ENCODE data around the gene TNXB.

DNA sequence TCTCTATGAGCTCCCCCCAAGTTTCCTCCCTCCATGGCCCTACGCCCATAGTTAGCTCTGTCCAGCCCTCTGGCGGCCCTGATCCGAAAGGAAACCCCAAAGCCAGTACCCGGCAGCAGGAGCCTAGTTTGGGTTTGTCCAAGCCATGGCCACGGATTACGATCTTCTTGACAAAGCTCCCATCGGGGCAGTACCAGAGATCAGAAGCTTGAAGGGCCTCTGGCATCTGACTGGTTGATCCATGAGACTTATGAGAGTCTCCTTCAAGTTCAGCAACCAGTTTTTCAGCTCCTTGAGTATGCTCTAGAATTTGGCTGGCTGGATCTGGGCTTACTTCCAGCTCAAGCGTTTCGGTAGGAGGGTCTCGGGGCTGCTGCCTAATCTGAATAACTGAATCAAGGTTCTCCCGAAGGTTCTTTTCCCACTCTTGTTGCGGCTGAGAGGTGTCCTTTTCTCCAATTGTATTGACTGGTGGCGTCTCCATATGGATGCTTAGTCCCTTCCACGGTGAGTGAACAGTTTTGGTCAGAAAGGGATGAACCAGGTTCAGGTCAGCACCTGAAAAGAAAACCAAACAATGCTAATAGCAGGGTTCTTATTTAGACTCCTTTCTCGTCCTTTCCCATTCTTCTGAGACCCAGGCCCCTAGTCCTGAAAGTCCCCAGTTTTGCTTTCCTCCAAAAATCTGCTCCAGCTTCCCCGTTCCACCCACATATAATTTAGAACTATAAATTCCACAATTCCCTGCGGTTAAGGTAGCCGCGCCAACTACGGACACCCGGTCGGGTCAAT is 20.4 kb upstream of the TNXB start:
- TF ChIP-seq, protein P1, sequence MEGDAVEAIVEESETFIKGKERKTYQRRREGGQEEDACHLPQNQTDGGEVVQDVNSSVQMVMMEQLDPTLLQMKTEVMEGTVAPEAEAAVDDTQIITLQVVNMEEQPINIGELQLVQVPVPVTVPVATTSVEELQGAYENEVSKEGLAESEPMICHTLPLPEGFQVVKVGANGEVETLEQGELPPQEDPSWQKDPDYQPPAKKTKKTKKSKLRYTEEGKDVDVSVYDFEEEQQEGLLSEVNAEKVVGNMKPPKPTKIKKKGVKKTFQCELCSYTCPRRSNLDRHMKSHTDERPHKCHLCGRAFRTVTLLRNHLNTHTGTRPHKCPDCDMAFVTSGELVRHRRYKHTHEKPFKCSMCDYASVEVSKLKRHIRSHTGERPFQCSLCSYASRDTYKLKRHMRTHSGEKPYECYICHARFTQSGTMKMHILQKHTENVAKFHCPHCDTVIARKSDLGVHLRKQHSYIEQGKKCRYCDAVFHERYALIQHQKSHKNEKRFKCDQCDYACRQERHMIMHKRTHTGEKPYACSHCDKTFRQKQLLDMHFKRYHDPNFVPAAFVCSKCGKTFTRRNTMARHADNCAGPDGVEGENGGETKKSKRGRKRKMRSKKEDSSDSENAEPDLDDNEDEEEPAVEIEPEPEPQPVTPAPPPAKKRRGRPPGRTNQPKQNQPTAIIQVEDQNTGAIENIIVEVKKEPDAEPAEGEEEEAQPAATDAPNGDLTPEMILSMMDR (conservative IDR thresholded peaks at IDR 0.05 in 1 of 2, IDR thresholded peaks at IDR 0.05 in 1 of 2; ENCODE audit: low read depth in 1 of 2, low read length in 2 of 2), result no peak
- no peak for TF ChIP-seq EZH2 (IDR thresholded peaks at IDR 0.05; ENCODE audit: low read length, missing control alignments)
